ENCODE measurements around the gene HOXB7. TPM values are rescaled to one million over a fixed set of nuclear protein-coding genes. Genes with fewer than 3 reads are reported as not detected.

HOXB7 gene
- total and polyA plus RNA-seq, 10 of the 15 experiments (the other 5 are each of a cell fraction or from before 2014, with no cell fraction given) = 2.8 to 7.4 (median 4.2) TPM

GRCh38 chr17:48625495-48626244, 14.9 kb upstream of the HOXB7 start (continued):
- TF ChIP-seq CUX1 (IDR thresholded peaks at IDR 0.05; ENCODE audit: insufficient replicate concordance, low read depth, low read length) (no peak), ZNF622 (IDR thresholded peaks at IDR 0.05) (no peak), HDAC6 (IDR thresholded peaks at IDR 0.05; ENCODE audit: unreplicated experiment) (peak; percentile 74), BHLHE40 (IDR thresholded peaks at IDR 0.05; ENCODE audit: borderline replicate concordance in 1 of 2, low read depth in 2 of 2, low read length in 1 of 2) (peak in 1 of 2 experiments; percentile 45; a peak in 1 of 4 replicates), CBX5 (IDR thresholded peaks at IDR 0.05; ENCODE audit: low read depth) (no peak), MYB (IDR thresholded peaks at IDR 0.05; ENCODE audit: borderline replicate concordance, low read depth, low read length) (no peak), NFIC (IDR thresholded peaks at IDR 0.05; ENCODE audit: low read depth, low read length) (no peak), NR2C1 (IDR thresholded peaks at IDR 0.05) (no peak), MTA2 (IDR thresholded peaks at IDR 0.05; ENCODE audit: low read depth) (no peak), EZH2 (IDR thresholded peaks at IDR 0.05; ENCODE audit: borderline replicate concordance, control insufficient read depth, low read depth, low read length) (0 out of 2 replicates have a peak, but pooled peaks have one; percentile 23), POLR2AphosphoS5 (IDR thresholded peaks at IDR 0.05; ENCODE audit: low read length) (no peak), SP1 (IDR thresholded peaks at IDR 0.05; ENCODE audit: low read depth, low read length) (no peak), CTCF (IDR thresholded peaks at IDR 0.05 in 2 of 3, conservative IDR thresholded peaks at IDR 0.05 in 1 of 3; ENCODE audit: control insufficient read depth in 2 of 3, extremely low read depth in 1 of 3, insufficient read depth in 1 of 3, low read depth in 3 of 3, low read length in 3 of 3) (no peak), ZNF207 (IDR thresholded peaks at IDR 0.05; ENCODE audit: borderline replicate concordance) (no peak), SUZ12 (IDR thresholded peaks at IDR 0.05; ENCODE audit: unreplicated experiment) (peak; percentile 90), EED (IDR thresholded peaks at IDR 0.05; ENCODE audit: low read depth) (no peak), POLR2A (IDR thresholded peaks at IDR 0.05; ENCODE audit: low read depth, low read length) (no peak)

All from GM12878 (cell line).